ENCODE data around the gene TRIM16.
A peak's percentile ranks its signal among the peaks of the same experiment; 100 is the strongest.
"Not testable (repeated sequence)": the region's sequence is repeated elsewhere in the genome, so short reads cannot be mapped to it uniquely, and the experiment has no call there.

Gene TRIM16

GRCh38 chr17:15650741-15651582 lies 33.1 kb downstream of the TRIM16 start:
- H3K27me3 ChIP-seq (ENCODE audit: control insufficient read depth, insufficient read depth, low read length): no peaks in the 10 kb centered on the region
- no peak for TF ChIP-seq CTCF (IDR thresholded peaks at IDR 0.05)
- no peaks in the 10 kb centered on the region for H3K36me3 ChIP-seq (ENCODE audit: control insufficient read depth, insufficient read depth, low read length)
- H3K79me2 ChIP-seq: no peaks in the 10 kb centered on the region
- H3K4me1 ChIP-seq: peaks cover 13% of the 10 kb centered on the region
- H3K4me3 ChIP-seq (ENCODE audit: low read depth, low read length): peak overlapping the region; percentile 51
- H3K4me2 ChIP-seq (ENCODE audit: low read length): peak overlapping the region; percentile 60
- no peak overlapping the region for H3K27ac ChIP-seq
- peak overlapping the region; percentile 78 for H2AFZ ChIP-seq
- no peaks in the 10 kb centered on the region for H3K9me3 ChIP-seq (ENCODE audit: control insufficient read depth, low read length)
- no peak overlapping the region for H3K9ac ChIP-seq

DNA sequence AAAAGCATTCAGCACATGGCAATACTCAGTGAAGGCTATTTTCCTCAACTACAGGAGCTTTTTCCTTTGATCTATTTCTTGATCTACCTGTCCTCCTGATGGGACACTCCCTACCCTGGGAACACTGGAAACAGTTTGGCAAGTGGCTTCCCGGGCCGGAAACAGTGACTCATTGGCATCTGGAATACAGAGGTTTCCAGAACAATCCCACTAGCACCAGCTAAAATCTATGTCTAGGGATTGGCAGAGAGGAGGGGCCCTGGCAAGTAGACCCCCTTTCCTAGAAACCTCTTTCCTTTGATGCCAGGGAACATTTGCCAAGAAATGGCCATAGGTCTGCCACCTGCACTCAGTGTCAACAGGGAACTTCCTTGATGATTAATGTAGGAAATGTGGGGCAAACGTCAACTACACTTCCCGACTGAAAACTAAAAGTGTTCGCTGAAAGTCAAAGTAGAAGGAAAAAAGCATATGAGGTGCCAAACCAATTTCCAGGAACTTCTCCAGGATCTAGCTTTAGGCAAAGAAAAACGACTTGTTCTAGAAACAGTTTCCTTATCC lies 34.2 kb downstream of the TRIM16 start:
- peak overlapping the region; percentile 18 for H3K27ac ChIP-seq
- no peak overlapping the region for H3K4me3 ChIP-seq (ENCODE audit: low read depth, low read length)
- H3K27me3 ChIP-seq (ENCODE audit: control insufficient read depth, insufficient read depth, low read length): no peaks in the 10 kb centered on the region
- no peak overlapping the region for H2AFZ ChIP-seq
- TF ChIP-seq CTCF (IDR thresholded peaks at IDR 0.05): no peak
- H3K36me3 ChIP-seq (ENCODE audit: control insufficient read depth, insufficient read depth, low read length): no peaks in the 10 kb centered on the region
- no peaks in the 10 kb centered on the region for H3K9me3 ChIP-seq (ENCODE audit: control insufficient read depth, low read length)
- H3K4me1 ChIP-seq: peaks cover 13% of the 10 kb centered on the region
- no peak overlapping the region for H3K4me2 ChIP-seq (ENCODE audit: low read length)
- H3K9ac ChIP-seq: no peak overlapping the region
- no peaks in the 10 kb centered on the region for H3K79me2 ChIP-seq

GRCh38 chr17:15648386-15648785 lies 35.7 kb downstream of the TRIM16 start:
- Histone ChIP-seq H3K4me1 (peaks cover 13% of the 10 kb centered on the region), H3K79me2 (no peaks in the 10 kb centered on the region), H2AFZ (no peak overlapping the region), H3K4me2 (ENCODE audit: low read length) (no peak overlapping the region), H3K4me3 (ENCODE audit: low read depth, low read length) (no peak overlapping the region), H3K27ac (no peak overlapping the region), H3K9me3 (ENCODE audit: control insufficient read depth, low read length) (no peaks in the 10 kb centered on the region), H3K36me3 (ENCODE audit: control insufficient read depth, insufficient read depth, low read length) (no peaks in the 10 kb centered on the region), H3K27me3 (ENCODE audit: control insufficient read depth, insufficient read depth, low read length) (no peaks in the 10 kb centered on the region), H3K9ac (no peak overlapping the region)
- no peak for TF ChIP-seq CTCF (IDR thresholded peaks at IDR 0.05)

DNA sequence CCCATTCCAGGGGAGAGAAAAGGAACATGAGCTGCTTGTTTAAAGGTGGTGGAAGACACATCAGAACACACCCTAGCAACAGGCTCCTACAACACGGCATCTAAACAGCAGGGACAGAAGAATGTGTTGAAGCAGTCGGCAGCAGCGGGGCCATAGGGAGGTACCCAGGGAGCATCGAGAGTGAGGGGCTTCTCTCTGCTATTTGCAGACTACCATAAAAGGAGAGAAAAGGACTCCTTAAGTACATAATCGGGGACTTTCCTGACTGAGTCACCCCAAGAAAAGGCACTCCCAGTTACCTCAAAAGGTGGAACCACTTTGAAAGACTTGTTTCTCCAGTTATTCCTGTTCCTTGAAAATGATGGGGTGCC lies 38.2 kb downstream of the TRIM16 start:
- not testable (repeated sequence) for H3K27ac ChIP-seq; H3K4me1 ChIP-seq; H3K4me2 ChIP-seq (ENCODE audit: low read length)

GRCh38 chr17:15645099-15645941 lies 38.8 kb downstream of the TRIM16 start:
- not testable (repeated sequence) for H3K27me3 ChIP-seq (ENCODE audit: control insufficient read depth, insufficient read depth, low read length); H2AFZ ChIP-seq; H3K27ac ChIP-seq; H3K4me3 ChIP-seq (ENCODE audit: low read depth, low read length); H3K4me2 ChIP-seq (ENCODE audit: low read length); H3K9ac ChIP-seq; H3K9me3 ChIP-seq (ENCODE audit: control insufficient read depth, low read length); H3K36me3 ChIP-seq (ENCODE audit: control insufficient read depth, insufficient read depth, low read length); H3K79me2 ChIP-seq; H3K4me1 ChIP-seq

More for the DNA sequence above, 38.2 kb downstream of the TRIM16 start:
- H3K79me2 ChIP-seq; H3K9me3 ChIP-seq (ENCODE audit: control insufficient read depth, low read length); H3K36me3 ChIP-seq (ENCODE audit: control insufficient read depth, insufficient read depth, low read length); H3K27me3 ChIP-seq (ENCODE audit: control insufficient read depth, insufficient read depth, low read length); H2AFZ ChIP-seq; H3K9ac ChIP-seq; H3K4me3 ChIP-seq (ENCODE audit: low read depth, low read length): not testable (repeated sequence)

GRCh38 chr17:15642505-15643251 lies 41.4 kb downstream of the TRIM16 start:
- not testable (repeated sequence) for H3K4me2 ChIP-seq (ENCODE audit: low read length); H2AFZ ChIP-seq; H3K79me2 ChIP-seq; H3K9me3 ChIP-seq (ENCODE audit: control insufficient read depth, low read length); H3K4me1 ChIP-seq; H3K27ac ChIP-seq; H3K9ac ChIP-seq; H3K36me3 ChIP-seq (ENCODE audit: control insufficient read depth, insufficient read depth, low read length); H3K4me3 ChIP-seq (ENCODE audit: low read depth, low read length); H3K27me3 ChIP-seq (ENCODE audit: control insufficient read depth, insufficient read depth, low read length)

- not testable (repeated sequence) for H3K27me3 ChIP-seq (ENCODE audit: control insufficient read depth, insufficient read depth, low read length); H3K9me3 ChIP-seq (ENCODE audit: control insufficient read depth, low read length); H3K27ac ChIP-seq; H3K4me1 ChIP-seq; H3K4me3 ChIP-seq (ENCODE audit: low read depth, low read length); H3K9ac ChIP-seq; H3K36me3 ChIP-seq (ENCODE audit: control insufficient read depth, insufficient read depth, low read length); H3K4me2 ChIP-seq (ENCODE audit: low read length); H3K79me2 ChIP-seq; H2AFZ ChIP-seq
These were observed 42.1 kb downstream of the TRIM16 start for GRCh38 chr17:15642014-15642413.

Data from parathyroid adenoma (tissue), 2 donors.